WTC11 (cell line): ENCODE measurements around the gene ZBTB20. TPM values are rescaled to one million over a fixed set of nuclear protein-coding genes. Genes with fewer than 3 reads are reported as not detected.

Source experiments
- ATAC-seq: fragments of 200-7000 bp; cut with Tn5 transposase; 2 replicates; pipeline ENCODE4 v1.10.0; 2021; ENCODE audit warnings: mild to moderate bottlenecking, moderate library complexity
- CTCF ChIA-PET: fragments of 300-600 bp; sonication (Branson Sonifier 250); formaldehyde crosslinking; loops from one replicate; lab custom pipeline; 2021; ENCODE audit warnings: antibody characterized with exemption; lab: Charles Lee
- POLR2A ChIA-PET: fragments of 350-600 bp; sonication (Branson Sonifier 250); formaldehyde crosslinking; loops from one replicate; lab custom pipeline; 2021; ENCODE audit warnings: antibody characterized with exemption; lab: Charles Lee
- DNase-seq: peaks from one replicate; pipeline ENCODE4 v3.0.0; 2021; ENCODE audit warnings: low spot score
- H3K27ac Mint-ChIP-seq: 2 replicates; pipeline ENCODE4 v1.8.0; 2021; ENCODE audit warnings: mixed read lengths
- H3K27me3 Mint-ChIP-seq: 2 replicates; pipeline ENCODE4 v1.8.0; 2021; ENCODE audit warnings: low read depth, mild to moderate bottlenecking, moderate library complexity, mixed read lengths
- H3K36me3 Mint-ChIP-seq: 2 replicates; pipeline ENCODE4 v1.8.0; 2021; ENCODE audit warnings: mixed read lengths
- H3K4me1 Mint-ChIP-seq: 2 replicates; pipeline ENCODE4 v1.8.0; 2022; ENCODE audit warnings: mixed read lengths
- H3K4me3 Mint-ChIP-seq: 2 replicates; pipeline ENCODE4 v1.8.0; 2021; ENCODE audit warnings: mild to moderate bottlenecking, moderate library complexity, mixed read lengths
- H3K9me3 Mint-ChIP-seq: 2 replicates; pipeline ENCODE4 v1.8.0; 2021; ENCODE audit warnings: mixed read lengths
- ATF2 ChIP-seq: sonication (generic); formaldehyde crosslinking; IDR thresholded peaks from 2 replicates; pipeline ENCODE4 v1.8.1; 2022; ENCODE audit warnings: low read depth, missing genetic modification reagents, borderline replicate concordance
- CBFB ChIP-seq: sonication (generic); formaldehyde crosslinking; IDR thresholded peaks from 2 replicates; pipeline ENCODE4 v1.8.1; 2022; ENCODE audit warnings: mild to moderate bottlenecking, low read depth, missing genetic modification reagents
- FOXK1 ChIP-seq: sonication (generic); formaldehyde crosslinking; IDR thresholded peaks from 2 replicates; pipeline ENCODE4 v1.8.0; 2022; ENCODE audit warnings: mild to moderate bottlenecking, moderate library complexity, missing genetic modification reagents
- FOXP4 ChIP-seq: sonication (generic); formaldehyde crosslinking; IDR thresholded peaks from 2 replicates; pipeline ENCODE4 v1.8.0; 2022; ENCODE audit warnings: mild to moderate bottlenecking, missing genetic modification reagents
- GRHL2 ChIP-seq: fragments of 250-450 bp; sonication (Bioruptor Pico); IDR thresholded peaks from 2 replicates; pipeline ENCODE4 v1.8.0; 2022; ENCODE audit warnings: mild to moderate bottlenecking, moderate library complexity; ENCODE audit not compliant: insufficient replicate concordance, severe bottlenecking
- HMGA2 ChIP-seq: fragments of 250-450 bp; sonication (Bioruptor Pico); IDR thresholded peaks from 2 replicates; pipeline ENCODE4 v1.4.0; 2021; ENCODE audit warnings: mild to moderate bottlenecking, moderate library complexity
- IRF1 ChIP-seq: sonication (generic); formaldehyde crosslinking; IDR thresholded peaks from 2 replicates; pipeline ENCODE4 v1.8.0; 2023; ENCODE audit warnings: missing genetic modification reagents
- KAT7 ChIP-seq: sonication (generic); formaldehyde crosslinking; IDR thresholded peaks from 2 replicates; pipeline ENCODE4 v1.8.1; 2023; ENCODE audit warnings: missing genetic modification reagents, mild to moderate bottlenecking, borderline replicate concordance
- NR2C2 ChIP-seq: sonication (generic); formaldehyde crosslinking; IDR thresholded peaks from 2 replicates; pipeline ENCODE4 v1.8.0; 2022; ENCODE audit warnings: mild to moderate bottlenecking, missing genetic modification reagents
- RORB ChIP-seq: fragments of 250-450 bp; sonication (Bioruptor Pico); IDR thresholded peaks from 2 replicates; pipeline ENCODE4 v1.9.0; 2021; ENCODE audit warnings: mild to moderate bottlenecking
- SMAD4 ChIP-seq: sonication (generic); formaldehyde crosslinking; IDR thresholded peaks from 2 replicates; pipeline ENCODE4 v1.8.0; 2022; ENCODE audit warnings: mild to moderate bottlenecking, missing genetic modification reagents
- ZBTB21 ChIP-seq: sonication (generic); formaldehyde crosslinking; IDR thresholded peaks from 2 replicates; pipeline ENCODE4 v1.8.1; 2023; ENCODE audit warnings: mild to moderate bottlenecking, missing genetic modification reagents, borderline replicate concordance
- ZNF396 ChIP-seq: fragments of 250-450 bp; sonication (Bioruptor Pico); IDR thresholded peaks from 2 replicates; pipeline ENCODE4 v1.8.0; 2021; ENCODE audit warnings: mild to moderate bottlenecking, moderate library complexity, borderline replicate concordance
- total RNA-seq: library from RNA; stranded (reverse); gene quantifications from 3 replicates; pipeline ENCODE4 v1.2.3, GENCODE V29; 2021
- TF ChIP-seq, protein P1 (sequence below): sonication (generic); formaldehyde crosslinking; IDR thresholded peaks from 2 replicates; pipeline ENCODE4 v1.8.1; 2023; ENCODE audit warnings: mild to moderate bottlenecking, moderate library complexity, missing genetic modification reagents
- TF ChIP-seq, protein P2 (sequence below): fragments of 250-450 bp; sonication (Bioruptor Pico); IDR thresholded peaks from 2 replicates; pipeline ENCODE4 v2.1.2; 2022; ENCODE audit warnings: mild to moderate bottlenecking, moderate library complexity

Gene ZBTB20
- total RNA-seq, 1 experiment from 2014 or later, result 1.5 TPM

GRCh38 chr3:114328345-114328744, 818.7 kb downstream of the ZBTB20 start:
- no peak overlapping the region for H3K27ac Mint-ChIP-seq
- peaks cover 3% of the 10 kb centered on the region; the same call in 1 of the 2 replicates for H3K27me3 Mint-ChIP-seq
- TF ChIP-seq, protein P1, sequence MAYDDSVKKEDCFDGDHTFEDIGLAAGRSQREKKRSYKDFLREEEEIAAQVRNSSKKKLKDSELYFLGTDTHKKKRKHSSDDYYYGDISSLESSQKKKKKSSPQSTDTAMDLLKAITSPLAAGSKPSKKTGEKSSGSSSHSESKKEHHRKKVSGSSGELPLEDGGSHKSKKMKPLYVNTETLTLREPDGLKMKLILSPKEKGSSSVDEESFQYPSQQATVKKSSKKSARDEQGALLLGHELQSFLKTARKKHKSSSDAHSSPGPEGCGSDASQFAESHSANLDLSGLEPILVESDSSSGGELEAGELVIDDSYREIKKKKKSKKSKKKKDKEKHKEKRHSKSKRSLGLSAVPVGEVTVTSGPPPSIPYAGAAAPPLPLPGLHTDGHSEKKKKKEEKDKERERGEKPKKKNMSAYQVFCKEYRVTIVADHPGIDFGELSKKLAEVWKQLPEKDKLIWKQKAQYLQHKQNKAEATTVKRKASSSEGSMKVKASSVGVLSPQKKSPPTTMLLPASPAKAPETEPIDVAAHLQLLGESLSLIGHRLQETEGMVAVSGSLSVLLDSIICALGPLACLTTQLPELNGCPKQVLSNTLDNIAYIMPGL (CRISPR knock-in tag), result no peak
- no peak for TF ChIP-seq SMAD4 (CRISPR knock-in tag)
- TF ChIP-seq RORB (CRISPR knock-in tag), result no peak
- no peak for TF ChIP-seq ATF2
- no peak for TF ChIP-seq ZNF396
- TF ChIP-seq ZBTB21 (CRISPR knock-in tag), result no peak
- TF ChIP-seq CBFB (CRISPR knock-in tag), result no peak
- TF ChIP-seq IRF1, result no peak
- no peak for TF ChIP-seq GRHL2 (CRISPR knock-in tag)
- no peak for TF ChIP-seq FOXP4
- TF ChIP-seq, all 79 proteins: peak for 0
- DNase-seq (no peak), ATAC-seq (no peak)
- Mint-ChIP-seq H3K36me3 (peaks cover 11% of the 10 kb centered on the region), H3K4me1 (peaks cover 24% of the 10 kb centered on the region), H3K9me3 (peaks cover 10% of the 10 kb centered on the region; the same call in 1 of the 2 replicates), H3K4me3 (no peak overlapping the region)
- CTCF ChIA-PET, result no interaction called here
- POLR2A ChIA-PET, result interaction anchor here (0.5 kb wide), 1 partner anchor 120 kb away, joined by 3 read pairs; no protein-coding TSS in a partner anchor

DNA sequence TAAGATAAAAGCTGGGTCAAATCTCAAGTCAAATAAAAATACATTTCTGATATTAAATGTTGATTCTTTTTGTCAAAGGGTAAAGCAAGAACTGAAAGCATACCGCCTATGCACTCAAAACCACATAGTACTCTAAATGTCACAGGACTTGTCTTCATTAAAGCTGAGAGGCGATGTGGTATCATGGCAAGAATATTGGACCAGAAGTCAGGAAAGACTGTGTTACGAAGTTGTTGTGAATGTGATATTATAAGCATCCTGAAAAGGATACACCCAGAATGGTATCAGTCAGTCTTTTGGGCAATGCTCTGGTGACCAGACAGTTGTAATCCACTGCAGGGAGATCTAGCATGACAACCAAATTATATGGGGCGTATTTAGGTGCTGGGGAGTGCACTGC, 819.4 kb downstream of the ZBTB20 start:
- POLR2A ChIA-PET, result no interaction called here
- Mint-ChIP-seq H3K27ac (no peak overlapping the region), H3K36me3 (peaks cover 11% of the 10 kb centered on the region), H3K27me3 (peaks cover 3% of the 10 kb centered on the region; the same call in 1 of the 2 replicates), H3K4me1 (peaks cover 17% of the 10 kb centered on the region), H3K4me3 (no peak overlapping the region), H3K9me3 (peaks cover 10% of the 10 kb centered on the region; the same call in 1 of the 2 replicates)
- ATAC-seq (no peak), DNase-seq (no peak)
- CTCF ChIA-PET, result no interaction called here
- TF ChIP-seq NR2C2 (no peak), KAT7 (no peak), HMGA2 (no peak), FOXK1 (no peak)
- TF ChIP-seq, protein P2, sequence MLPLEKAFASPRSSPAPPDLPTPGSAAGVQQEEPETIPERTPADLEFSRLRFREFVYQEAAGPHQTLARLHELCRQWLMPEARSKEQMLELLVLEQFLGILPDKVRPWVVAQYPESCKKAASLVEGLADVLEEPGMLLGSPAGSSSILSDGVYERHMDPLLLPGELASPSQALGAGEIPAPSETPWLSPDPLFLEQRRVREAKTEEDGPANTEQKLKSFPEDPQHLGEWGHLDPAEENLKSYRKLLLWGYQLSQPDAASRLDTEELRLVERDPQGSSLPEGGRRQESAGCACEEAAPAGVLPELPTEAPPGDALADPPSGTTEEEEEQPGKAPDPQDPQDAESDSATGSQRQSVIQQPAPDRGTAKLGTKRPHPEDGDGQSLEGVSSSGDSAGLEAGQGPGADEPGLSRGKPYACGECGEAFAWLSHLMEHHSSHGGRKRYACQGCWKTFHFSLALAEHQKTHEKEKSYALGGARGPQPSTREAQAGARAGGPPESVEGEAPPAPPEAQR (CRISPR knock-in tag), result no peak
